NCI-H446 treated with DMSO at 0.1 percent for 48 hours (cell line): ENCODE measurements around the gene ARPP21.
A peak's percentile ranks its signal among the peaks of the same experiment; 100 is the strongest.
"Not testable (repeated sequence)": the region's sequence is repeated elsewhere in the genome, so short reads cannot be mapped to it uniquely, and the experiment has no call there.

Experiments
- DNase-seq: peaks from one replicate; lab custom pipeline; 2025; lab: John Stamatoyannopoulos, UW

The ARPP21 gene

GRCh38 chr3:35780800-35781199 lies 141.5 kb downstream of the ARPP21 start:
- DNase-seq, result no peak

DNA sequence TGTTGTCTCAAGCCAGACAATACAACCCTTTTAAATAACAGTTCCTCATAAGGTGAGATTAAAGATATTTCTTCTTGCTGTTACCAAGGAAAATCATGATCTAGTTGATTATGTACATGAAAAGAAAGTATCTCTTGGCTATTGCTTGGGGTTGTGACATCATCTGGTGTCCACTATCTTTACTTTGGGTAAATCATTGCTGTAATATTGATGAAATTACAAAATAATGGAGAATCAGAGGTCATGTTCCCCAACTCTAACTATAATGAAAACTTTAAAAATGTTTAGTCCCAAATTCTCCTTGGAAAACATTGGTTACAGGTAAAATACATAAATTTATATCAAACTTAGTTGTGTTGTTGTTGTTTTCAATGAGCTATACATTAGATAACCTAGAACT lies 142.2 kb downstream of the ARPP21 start:
- DNase-seq, result no peak

GRCh38 chr3:35782355-35782754 lies 143.0 kb downstream of the ARPP21 start:
- DNase-seq, result no peak

DNA sequence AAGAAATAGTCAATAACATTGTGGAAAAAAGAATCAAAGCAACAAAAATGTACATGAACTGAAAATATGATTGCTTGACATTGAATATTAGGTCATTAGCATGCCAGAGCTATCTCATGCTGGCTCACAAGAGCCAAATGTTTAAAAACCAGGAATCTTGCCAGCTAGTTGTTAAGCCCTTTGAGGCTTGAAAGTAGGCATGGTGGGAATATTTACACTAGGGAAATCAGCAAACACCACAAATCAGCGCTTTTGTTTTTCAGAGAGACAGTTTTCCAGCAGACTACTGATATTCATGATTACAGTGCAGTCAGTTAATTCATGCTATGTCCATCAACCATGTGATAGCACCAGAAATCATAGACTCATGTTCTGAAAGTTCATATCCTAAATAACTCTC lies 144.8 kb downstream of the ARPP21 start:
- DNase-seq, result peak; percentile 17

GRCh38 chr3:35785234-35785888 lies 146.0 kb downstream of the ARPP21 start:
- DNase-seq, result no peak

GRCh38 chr3:35787936-35788335 lies 148.6 kb downstream of the ARPP21 start:
- no peak for DNase-seq

GRCh38 chr3:35789042-35789831 lies 149.9 kb downstream of the ARPP21 start:
- no peak for DNase-seq

- no peak for DNase-seq
These were observed 151.4 kb downstream of the ARPP21 start for GRCh38 chr3:35790764-35791163.

- no peak for DNase-seq
These were observed 154.3 kb downstream of the ARPP21 start for GRCh38 chr3:35793667-35794066.

DNA sequence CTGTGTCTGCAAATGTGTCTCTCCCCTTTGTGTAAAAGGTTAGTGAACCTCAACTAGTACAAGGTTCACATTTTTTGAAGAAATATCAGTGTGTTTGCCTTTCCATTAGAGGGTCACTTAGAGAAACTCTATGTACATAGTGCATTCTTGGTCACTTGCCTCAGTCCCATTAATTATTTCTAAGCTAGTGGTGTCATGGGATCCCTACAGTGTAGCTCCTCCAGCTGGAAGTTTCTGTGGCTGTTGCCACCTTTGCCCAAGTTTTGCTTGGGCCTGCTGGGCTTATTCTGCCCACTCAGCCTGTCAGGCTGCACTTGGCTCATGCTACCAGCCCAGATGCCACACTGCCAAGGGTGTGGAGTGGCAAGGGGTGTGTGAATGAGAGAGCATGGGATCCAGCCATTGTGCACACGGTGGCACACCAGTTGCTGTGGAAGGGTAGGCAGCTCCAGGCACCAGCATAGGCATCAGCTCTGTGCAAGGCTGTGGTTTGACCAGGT lies 161.7 kb downstream of the ARPP21 start:
- no peak for DNase-seq

GRCh38 chr3:35814531-35814930 lies 175.2 kb downstream of the ARPP21 start:
- no peak for DNase-seq

DNA sequence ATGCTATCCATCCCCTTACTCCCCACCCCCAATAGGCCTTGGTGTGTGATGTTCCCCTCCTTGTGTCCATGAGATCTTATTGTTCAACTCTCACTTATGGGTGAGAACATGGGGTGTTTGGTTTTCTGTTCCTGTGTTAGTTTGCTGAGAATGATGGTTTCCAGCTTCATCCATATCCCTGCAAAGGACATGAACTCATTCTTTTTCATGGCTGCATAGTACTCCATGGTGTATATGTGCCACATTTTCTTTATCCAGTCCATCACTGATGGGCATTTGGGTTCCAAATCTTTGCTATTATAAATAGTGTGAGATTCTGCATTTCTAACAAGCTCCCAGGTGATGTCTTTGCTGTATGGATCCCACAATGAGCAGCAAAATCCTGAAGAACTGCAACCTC lies 176.5 kb downstream of the ARPP21 start:
- DNase-seq, result not testable (repeated sequence)

DNA sequence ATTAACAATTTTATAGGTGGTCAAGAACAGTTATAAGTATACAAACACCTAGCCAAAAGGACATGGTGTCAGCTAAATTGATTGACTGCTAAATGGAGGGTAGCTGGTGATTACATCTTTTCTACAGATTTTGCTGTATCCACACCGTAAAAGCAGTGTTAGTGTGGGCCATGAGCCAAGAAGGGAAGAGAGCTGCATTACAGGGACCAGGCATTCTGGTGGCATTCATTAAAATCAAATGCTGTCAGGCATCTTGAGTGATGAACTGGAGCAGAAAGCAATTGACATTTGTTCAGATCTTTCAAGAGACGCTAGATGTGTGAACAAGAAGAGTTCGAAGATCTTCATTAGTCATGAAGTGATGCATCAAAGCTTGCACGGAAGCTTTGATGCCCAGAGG lies 177.9 kb downstream of the ARPP21 start:
- no peak for DNase-seq

DNA sequence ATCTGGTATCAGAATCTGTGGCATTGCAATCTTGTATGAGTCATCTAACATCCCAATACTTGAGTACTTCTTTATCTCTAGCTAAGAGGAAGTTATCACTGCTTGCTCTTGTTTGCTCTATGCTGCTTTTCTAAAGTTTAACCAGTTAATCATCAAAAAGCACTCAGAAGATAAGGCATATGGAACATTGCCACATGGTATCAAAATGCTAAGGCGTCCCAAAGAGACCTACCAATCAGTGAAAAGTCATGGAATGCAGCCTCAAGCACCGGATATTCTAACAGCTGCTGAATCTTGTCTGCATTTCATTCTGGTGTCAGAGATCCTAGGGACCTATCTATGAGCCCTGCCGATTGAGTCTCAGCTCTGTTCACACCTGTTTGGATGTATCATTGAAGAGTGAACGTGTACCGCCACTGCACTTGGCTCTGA lies 192.8 kb downstream of the ARPP21 start:
- DNase-seq, result no peak
